HEK293 (cell line): ENCODE measurements around the gene ZSCAN22.

Experiments
- BCL11A ChIP-seq: fragments of 450-650 bp; formaldehyde crosslinking; IDR thresholded peaks from 2 replicates; pipeline ENCODE4 v1.5.1; 2016; ENCODE audit warnings: low read depth, missing biosample characterization, missing genetic modification characterization
- BCL11B ChIP-seq: fragments of 450-650 bp; formaldehyde crosslinking; IDR thresholded peaks from 2 replicates; pipeline ENCODE4 v1.5.1; 2016; ENCODE audit warnings: low read depth, missing biosample characterization, missing genetic modification characterization
- GLI4 ChIP-seq: fragments of 450-650 bp; formaldehyde crosslinking; IDR thresholded peaks from 2 replicates; pipeline ENCODE4 v1.5.1; 2016; ENCODE audit warnings: missing biosample characterization, missing genetic modification characterization
- HIC1 ChIP-seq: fragments of 450-650 bp; formaldehyde crosslinking; IDR thresholded peaks from 2 replicates; pipeline ENCODE4 v1.5.1; 2016; ENCODE audit warnings: missing biosample characterization, missing genetic modification characterization
- KLF16 ChIP-seq: fragments of 450-650 bp; formaldehyde crosslinking; IDR thresholded peaks from 2 replicates; pipeline ENCODE4 v1.5.1; 2017; ENCODE audit warnings: missing biosample characterization, missing genetic modification characterization
- KLF8 ChIP-seq: fragments of 450-650 bp; formaldehyde crosslinking; IDR thresholded peaks from 2 replicates; pipeline ENCODE4 v1.5.1; 2016; ENCODE audit warnings: missing biosample characterization, missing genetic modification characterization
- PBX3 ChIP-seq: sonication (generic); formaldehyde crosslinking; IDR thresholded peaks from 2 replicates; pipeline ENCODE4 v1.8.1; 2022; ENCODE audit warnings: mild to moderate bottlenecking, moderate library complexity, missing genetic modification reagents
- REST ChIP-seq: fragments of 450-650 bp; formaldehyde crosslinking; IDR thresholded peaks from 2 replicates; pipeline ENCODE4 v1.5.1; 2016; ENCODE audit warnings: missing biosample characterization, missing genetic modification characterization
- ZBTB21 ChIP-seq: fragments of 450-650 bp; formaldehyde crosslinking; IDR thresholded peaks from 2 replicates; pipeline ENCODE4 v1.5.1; 2017; ENCODE audit warnings: missing biosample characterization, missing genetic modification characterization
- ZNF155 ChIP-seq: fragments of 450-650 bp; formaldehyde crosslinking; IDR thresholded peaks from 2 replicates; pipeline ENCODE4 v1.5.1; 2016; ENCODE audit warnings: missing biosample characterization, missing genetic modification characterization
- ZNF169 ChIP-seq: fragments of 450-650 bp; formaldehyde crosslinking; IDR thresholded peaks from 2 replicates; pipeline ENCODE4 v1.5.1; 2016; ENCODE audit warnings: missing biosample characterization, missing genetic modification characterization
- ZNF175 ChIP-seq: fragments of 450-650 bp; formaldehyde crosslinking; IDR thresholded peaks from 2 replicates; pipeline ENCODE4 v1.5.1; 2016; ENCODE audit warnings: missing biosample characterization, missing genetic modification characterization
- ZNF391 ChIP-seq: fragments of 450-650 bp; formaldehyde crosslinking; IDR thresholded peaks from 2 replicates; pipeline ENCODE4 v1.5.1; 2016; ENCODE audit warnings: low read depth, missing biosample characterization, missing genetic modification characterization, borderline replicate concordance
- ZNF561 ChIP-seq: fragments of 450-650 bp; IDR thresholded peaks from 2 replicates; pipeline ENCODE4 v1.5.1; 2018; ENCODE audit warnings: missing biosample characterization, missing genetic modification characterization, borderline replicate concordance
- ZNF707 ChIP-seq: fragments of 450-650 bp; formaldehyde crosslinking; IDR thresholded peaks from 2 replicates; pipeline ENCODE4 v1.5.1; 2016; ENCODE audit warnings: missing biosample characterization, missing genetic modification characterization
- ZNF768 ChIP-seq: fragments of 450-650 bp; formaldehyde crosslinking; IDR thresholded peaks from 2 replicates; pipeline ENCODE4 v1.5.1; 2018; ENCODE audit warnings: missing biosample characterization, mild to moderate bottlenecking, missing genetic modification characterization
- ZNF843 ChIP-seq: fragments of 450-650 bp; formaldehyde crosslinking; IDR thresholded peaks from 2 replicates; pipeline ENCODE4 v1.5.1; 2016; ENCODE audit warnings: missing biosample characterization, missing genetic modification characterization
- ZSCAN16 ChIP-seq: fragments of 450-650 bp; formaldehyde crosslinking; IDR thresholded peaks from 2 replicates; pipeline ENCODE4 v1.5.1; 2016; ENCODE audit warnings: missing biosample characterization, missing genetic modification characterization
- TF ChIP-seq, protein P1 (sequence below): fragments of 450-650 bp; formaldehyde crosslinking; IDR thresholded peaks from 2 replicates; pipeline ENCODE4 v1.5.1; 2017; ENCODE audit warnings: missing biosample characterization, missing genetic modification characterization
- TF ChIP-seq, protein P2 (sequence below): fragments of 450-650 bp; formaldehyde crosslinking; IDR thresholded peaks from 2 replicates; pipeline ENCODE4 v1.5.1; 2016; ENCODE audit warnings: missing biosample characterization, missing genetic modification characterization
- TF ChIP-seq, protein P3 (sequence below): fragments of 450-650 bp; formaldehyde crosslinking; IDR thresholded peaks from 2 replicates; pipeline ENCODE4 v1.5.1; 2016; ENCODE audit warnings: missing biosample characterization, missing genetic modification characterization
- TF ChIP-seq, protein P4 (sequence below): fragments of 450-650 bp; formaldehyde crosslinking; IDR thresholded peaks from 2 replicates; pipeline ENCODE4 v1.5.1; 2016; ENCODE audit warnings: missing biosample characterization, missing genetic modification characterization

Gene ZSCAN22

GRCh38 chr19:58381460-58382212, 54.8 kb downstream of the ZSCAN22 start (continued):
- no peak for TF ChIP-seq ZNF391 (tag by site-specific recombination)
- no peak for TF ChIP-seq ZBTB21
- no peak for TF ChIP-seq KLF8 (tag by site-specific recombination)
- TF ChIP-seq, protein P1, sequence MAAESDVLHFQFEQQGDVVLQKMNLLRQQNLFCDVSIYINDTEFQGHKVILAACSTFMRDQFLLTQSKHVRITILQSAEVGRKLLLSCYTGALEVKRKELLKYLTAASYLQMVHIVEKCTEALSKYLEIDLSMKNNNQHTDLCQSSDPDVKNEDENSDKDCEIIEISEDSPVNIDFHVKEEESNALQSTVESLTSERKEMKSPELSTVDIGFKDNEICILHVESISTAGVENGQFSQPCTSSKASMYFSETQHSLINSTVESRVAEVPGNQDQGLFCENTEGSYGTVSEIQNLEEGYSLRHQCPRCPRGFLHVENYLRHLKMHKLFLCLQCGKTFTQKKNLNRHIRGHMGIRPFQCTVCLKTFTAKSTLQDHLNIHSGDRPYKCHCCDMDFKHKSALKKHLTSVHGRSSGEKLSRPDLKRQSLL = no peak
- no peak for TF ChIP-seq ZNF155
- TF ChIP-seq PBX3 = no peak
- TF ChIP-seq BCL11A = no peak
- TF ChIP-seq ZNF707 (tag by site-specific recombination) = no peak
- no peak for TF ChIP-seq ZNF169 (tag by site-specific recombination)
- TF ChIP-seq ZNF175 (tag by site-specific recombination) = no peak
- no peak for TF ChIP-seq ZNF561 (tag by site-specific recombination)
- 0 out of 2 replicates have a peak, but pooled peaks have one; percentile 15 for TF ChIP-seq ZNF843
- TF ChIP-seq, protein P2, sequence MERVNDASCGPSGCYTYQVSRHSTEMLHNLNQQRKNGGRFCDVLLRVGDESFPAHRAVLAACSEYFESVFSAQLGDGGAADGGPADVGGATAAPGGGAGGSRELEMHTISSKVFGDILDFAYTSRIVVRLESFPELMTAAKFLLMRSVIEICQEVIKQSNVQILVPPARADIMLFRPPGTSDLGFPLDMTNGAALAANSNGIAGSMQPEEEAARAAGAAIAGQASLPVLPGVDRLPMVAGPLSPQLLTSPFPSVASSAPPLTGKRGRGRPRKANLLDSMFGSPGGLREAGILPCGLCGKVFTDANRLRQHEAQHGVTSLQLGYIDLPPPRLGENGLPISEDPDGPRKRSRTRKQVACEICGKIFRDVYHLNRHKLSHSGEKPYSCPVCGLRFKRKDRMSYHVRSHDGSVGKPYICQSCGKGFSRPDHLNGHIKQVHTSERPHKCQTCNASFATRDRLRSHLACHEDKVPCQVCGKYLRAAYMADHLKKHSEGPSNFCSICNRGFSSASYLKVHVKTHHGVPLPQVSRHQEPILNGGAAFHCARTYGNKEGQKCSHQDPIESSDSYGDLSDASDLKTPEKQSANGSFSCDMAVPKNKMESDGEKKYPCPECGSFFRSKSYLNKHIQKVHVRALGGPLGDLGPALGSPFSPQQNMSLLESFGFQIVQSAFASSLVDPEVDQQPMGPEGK (tag by site-specific recombination) = no peak
- TF ChIP-seq ZSCAN16 (tag by site-specific recombination) = no peak
- no peak for TF ChIP-seq GLI4 (tag by site-specific recombination)
- TF ChIP-seq HIC1 (tag by site-specific recombination) = no peak
- TF ChIP-seq, protein P3, sequence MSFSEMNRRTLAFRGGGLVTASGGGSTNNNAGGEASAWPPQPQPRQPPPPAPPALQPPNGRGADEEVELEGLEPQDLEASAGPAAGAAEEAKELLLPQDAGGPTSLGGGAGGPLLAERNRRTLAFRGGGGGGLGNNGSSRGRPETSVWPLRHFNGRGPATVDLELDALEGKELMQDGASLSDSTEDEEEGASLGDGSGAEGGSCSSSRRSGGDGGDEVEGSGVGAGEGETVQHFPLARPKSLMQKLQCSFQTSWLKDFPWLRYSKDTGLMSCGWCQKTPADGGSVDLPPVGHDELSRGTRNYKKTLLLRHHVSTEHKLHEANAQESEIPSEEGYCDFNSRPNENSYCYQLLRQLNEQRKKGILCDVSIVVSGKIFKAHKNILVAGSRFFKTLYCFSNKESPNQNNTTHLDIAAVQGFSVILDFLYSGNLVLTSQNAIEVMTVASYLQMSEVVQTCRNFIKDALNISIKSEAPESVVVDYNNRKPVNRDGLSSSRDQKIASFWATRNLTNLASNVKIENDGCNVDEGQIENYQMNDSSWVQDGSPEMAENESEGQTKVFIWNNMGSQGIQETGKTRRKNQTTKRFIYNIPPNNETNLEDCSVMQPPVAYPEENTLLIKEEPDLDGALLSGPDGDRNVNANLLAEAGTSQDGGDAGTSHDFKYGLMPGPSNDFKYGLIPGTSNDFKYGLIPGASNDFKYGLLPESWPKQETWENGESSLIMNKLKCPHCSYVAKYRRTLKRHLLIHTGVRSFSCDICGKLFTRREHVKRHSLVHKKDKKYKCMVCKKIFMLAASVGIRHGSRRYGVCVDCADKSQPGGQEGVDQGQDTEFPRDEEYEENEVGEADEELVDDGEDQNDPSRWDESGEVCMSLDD = 0 out of 2 replicates have a peak, but pooled peaks have one; percentile 41
- peak; percentile 26; the same call in 1 of the 2 replicates for TF ChIP-seq ZNF768
- TF ChIP-seq REST (tag by site-specific recombination) = no peak
- TF ChIP-seq, protein P4, sequence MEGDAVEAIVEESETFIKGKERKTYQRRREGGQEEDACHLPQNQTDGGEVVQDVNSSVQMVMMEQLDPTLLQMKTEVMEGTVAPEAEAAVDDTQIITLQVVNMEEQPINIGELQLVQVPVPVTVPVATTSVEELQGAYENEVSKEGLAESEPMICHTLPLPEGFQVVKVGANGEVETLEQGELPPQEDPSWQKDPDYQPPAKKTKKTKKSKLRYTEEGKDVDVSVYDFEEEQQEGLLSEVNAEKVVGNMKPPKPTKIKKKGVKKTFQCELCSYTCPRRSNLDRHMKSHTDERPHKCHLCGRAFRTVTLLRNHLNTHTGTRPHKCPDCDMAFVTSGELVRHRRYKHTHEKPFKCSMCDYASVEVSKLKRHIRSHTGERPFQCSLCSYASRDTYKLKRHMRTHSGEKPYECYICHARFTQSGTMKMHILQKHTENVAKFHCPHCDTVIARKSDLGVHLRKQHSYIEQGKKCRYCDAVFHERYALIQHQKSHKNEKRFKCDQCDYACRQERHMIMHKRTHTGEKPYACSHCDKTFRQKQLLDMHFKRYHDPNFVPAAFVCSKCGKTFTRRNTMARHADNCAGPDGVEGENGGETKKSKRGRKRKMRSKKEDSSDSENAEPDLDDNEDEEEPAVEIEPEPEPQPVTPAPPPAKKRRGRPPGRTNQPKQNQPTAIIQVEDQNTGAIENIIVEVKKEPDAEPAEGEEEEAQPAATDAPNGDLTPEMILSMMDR = 0 out of 2 replicates have a peak, but pooled peaks have one; percentile 24
- no peak for TF ChIP-seq KLF16 (tag by site-specific recombination)
- TF ChIP-seq BCL11B (tag by site-specific recombination) = no peak
